Measurements from ENCODE around the gene CCDC134. TPM values are rescaled to one million over a fixed set of nuclear protein-coding genes. Genes with fewer than 3 reads are reported as not detected.

CCDC134 gene
- total and polyA plus RNA-seq, 9 of the 15 experiments (the other 6 are each of a cell fraction or from before 2014, with no cell fraction given): 0.56 to 11.9 (median 5.3) TPM

- Histone ChIP-seq H4K20me1 (replicated peaks; ENCODE audit: control insufficient read depth, insufficient read depth, low read length) (no peaks in the 10 kb centered on the region), H3K9me1 (ENCODE audit: control insufficient read depth, insufficient read depth, low read length) (no peaks in the 10 kb centered on the region), H3K27me3 (ENCODE audit: control insufficient read depth in 2 of 2, insufficient read depth in 2 of 2, low read length in 2 of 2) (no peaks in the 10 kb centered on the region), H3K27ac (ENCODE audit: extremely low read depth, low read depth, low read length) (no peak overlapping the region; the same call in 2 of the 3 replicates), H3K4me2 (ENCODE audit: insufficient read depth, low read length) (no peak overlapping the region), H3K36me3 (ENCODE audit: control insufficient read depth, insufficient read depth, low read length) (peaks cover 25% of the 10 kb centered on the region; the same call in 2 of the 3 replicates), H3K4me3 (no peak overlapping the region), H3K9ac (ENCODE audit: insufficient read depth in 1 of 2, low read depth in 2 of 2, low read length in 2 of 2) (peak overlapping the region in 1 of 2 experiments; percentile 35; a peak in 2 of 4 replicates), H2AFZ (ENCODE audit: low read depth, low read length) (no peak overlapping the region), H3K4me1 (replicated peaks in 1 of 2; ENCODE audit: control insufficient read depth in 2 of 2, insufficient read depth in 2 of 2, low read length in 2 of 2) (peaks cover 14 to 20% of the 10 kb centered on the region in 2 experiments; a peak in 4 of 5 replicates), H3K79me2 (ENCODE audit: control insufficient read depth, insufficient read depth, low read length) (no peaks in the 10 kb centered on the region), H3K9me3 (replicated peaks; ENCODE audit: control insufficient read depth, insufficient read depth, low read depth, low read length) (no peaks in the 10 kb centered on the region)
- POLR2A ChIA-PET: interaction anchor here (0.6 to 0.8 kb wide), 2 partner anchors 86 to 1013 kb away, joined by 3 to 4 read pairs; no protein-coding TSS in a partner anchor
- FAIRE-seq (no peak), ATAC-seq (no peak), DNase-seq (ENCODE audit: extremely low read depth in 1 of 4, low spot score in 3 of 4) (no peak)
- intact Hi-C loops (cut with micrococcal nuclease): no loop called here
- in situ Hi-C loops (cut with MboI): no loop called here
- WGBS (ENCODE audit: insufficient coverage, low coverage, missing lambda C conversion rate): 56% methylated on average over 1 of the region's 3 CpGs
- no TSS peak for BruUV-seq (replicated peaks)
- CTCF ChIA-PET (ENCODE audit: low intra/inter-chr PET ratio): no interaction called here
- TF ChIP-seq IFI16 (CRISPR knock-in tag; IDR thresholded peaks at IDR 0.05) (no peak), HNRNPK (IDR thresholded peaks at IDR 0.05; ENCODE audit: low read depth, low read length, poor library complexity, severe bottlenecking) (no peak), GTF2A2 (tag; IDR thresholded peaks at IDR 0.05) (no peak), PHF20 (IDR thresholded peaks at IDR 0.05; ENCODE audit: partially characterized antibody) (no peak), C11orf30 (IDR thresholded peaks at IDR 0.05; ENCODE audit: low read depth) (no peak), SNRNP70 (optimal IDR thresholded peaks at IDR 0.05; ENCODE audit: low read depth, low read length) (no peak), CBX2 (IDR thresholded peaks at IDR 0.05; ENCODE audit: insufficient read depth, low read length, poor library complexity, severe bottlenecking) (no peak), KLF16 (IDR thresholded peaks at IDR 0.05) (no peak), SMARCB1 (IDR thresholded peaks at IDR 0.05; ENCODE audit: insufficient read length, low read depth) (no peak), NUFIP1 (IDR thresholded peaks at IDR 0.05; ENCODE audit: partially characterized antibody) (no peak), MAFF (IDR thresholded peaks at IDR 0.05; ENCODE audit: low read length) (no peak), TCF7 (IDR thresholded peaks at IDR 0.05; ENCODE audit: borderline replicate concordance) (no peak), DPF2 (IDR thresholded peaks at IDR 0.05) (no peak)
- TF ChIP-seq, protein P1, sequence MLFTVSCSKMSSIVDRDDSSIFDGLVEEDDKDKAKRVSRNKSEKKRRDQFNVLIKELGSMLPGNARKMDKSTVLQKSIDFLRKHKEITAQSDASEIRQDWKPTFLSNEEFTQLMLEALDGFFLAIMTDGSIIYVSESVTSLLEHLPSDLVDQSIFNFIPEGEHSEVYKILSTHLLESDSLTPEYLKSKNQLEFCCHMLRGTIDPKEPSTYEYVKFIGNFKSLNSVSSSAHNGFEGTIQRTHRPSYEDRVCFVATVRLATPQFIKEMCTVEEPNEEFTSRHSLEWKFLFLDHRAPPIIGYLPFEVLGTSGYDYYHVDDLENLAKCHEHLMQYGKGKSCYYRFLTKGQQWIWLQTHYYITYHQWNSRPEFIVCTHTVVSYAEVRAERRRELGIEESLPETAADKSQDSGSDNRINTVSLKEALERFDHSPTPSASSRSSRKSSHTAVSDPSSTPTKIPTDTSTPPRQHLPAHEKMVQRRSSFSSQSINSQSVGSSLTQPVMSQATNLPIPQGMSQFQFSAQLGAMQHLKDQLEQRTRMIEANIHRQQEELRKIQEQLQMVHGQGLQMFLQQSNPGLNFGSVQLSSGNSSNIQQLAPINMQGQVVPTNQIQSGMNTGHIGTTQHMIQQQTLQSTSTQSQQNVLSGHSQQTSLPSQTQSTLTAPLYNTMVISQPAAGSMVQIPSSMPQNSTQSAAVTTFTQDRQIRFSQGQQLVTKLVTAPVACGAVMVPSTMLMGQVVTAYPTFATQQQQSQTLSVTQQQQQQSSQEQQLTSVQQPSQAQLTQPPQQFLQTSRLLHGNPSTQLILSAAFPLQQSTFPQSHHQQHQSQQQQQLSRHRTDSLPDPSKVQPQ (CRISPR knock-in tag; IDR thresholded peaks at IDR 0.05; ENCODE audit: borderline replicate concordance): no peak
- TF ChIP-seq, protein P2, sequence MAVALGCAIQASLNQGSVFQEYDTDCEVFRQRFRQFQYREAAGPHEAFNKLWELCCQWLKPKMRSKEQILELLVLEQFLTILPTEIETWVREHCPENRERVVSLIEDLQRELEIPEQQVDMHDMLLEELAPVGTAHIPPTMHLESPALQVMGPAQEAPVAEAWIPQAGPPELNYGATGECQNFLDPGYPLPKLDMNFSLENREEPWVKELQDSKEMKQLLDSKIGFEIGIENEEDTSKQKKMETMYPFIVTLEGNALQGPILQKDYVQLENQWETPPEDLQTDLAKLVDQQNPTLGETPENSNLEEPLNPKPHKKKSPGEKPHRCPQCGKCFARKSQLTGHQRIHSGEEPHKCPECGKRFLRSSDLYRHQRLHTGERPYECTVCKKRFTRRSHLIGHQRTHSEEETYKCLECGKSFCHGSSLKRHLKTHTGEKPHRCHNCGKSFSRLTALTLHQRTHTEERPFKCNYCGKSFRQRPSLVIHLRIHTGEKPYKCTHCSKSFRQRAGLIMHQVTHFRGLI (CRISPR knock-in tag; IDR thresholded peaks at IDR 0.05): no peak
Observed at GRCh38 chr22:41826021-41826420, 25.5 kb downstream of the CCDC134 start.

Measured in K562 (cell line).